GM12891 (cell line): ENCODE data around the gene GLCCI1.
A peak's percentile ranks its signal among the peaks of the same experiment; 100 is the strongest.
"Not testable (repeated sequence)": the region's sequence is repeated elsewhere in the genome, so short reads cannot be mapped to it uniquely, and the experiment has no call there.

ENCODE experiments used
- DNase-seq: peaks from one replicate; pipeline ENCODE4 v3.0.0; 2011; ENCODE audit warnings: low spot score; ENCODE audit not compliant: insufficient read length
- FAIRE-seq: peaks from 2 replicates; lab custom pipeline; 2011; peaks lifted over from hg19 to GRCh38; lab: Jason Lieb, UNC
- PAX5 ChIP-seq: IDR thresholded peaks from 2 replicates; pipeline ENCODE4 v1.6.1; 2011; ENCODE audit warnings: low read length, moderate library complexity, mild to moderate bottlenecking; ENCODE audit not compliant: insufficient read depth, severe bottlenecking
- POLR2A ChIP-seq: IDR thresholded peaks from 2 replicates; pipeline ENCODE4 v1.6.1; 2011; ENCODE audit warnings: low read depth, low read length, control low read depth
- POLR2AphosphoS5 ChIP-seq: IDR thresholded peaks from 2 replicates; pipeline ENCODE4 v1.6.1; 2011; ENCODE audit warnings: low read depth, low read length, control low read depth
- POU2F2 ChIP-seq: IDR thresholded peaks from 2 replicates; pipeline ENCODE4 v1.6.1; 2011; ENCODE audit warnings: low read depth, mild to moderate bottlenecking, control low read depth, low read length, moderate library complexity
- SPI1 ChIP-seq: IDR thresholded peaks from 2 replicates; pipeline ENCODE4 v1.6.1; 2011; ENCODE audit warnings: low read depth, low read length, control low read depth
- TAF1 ChIP-seq: IDR thresholded peaks from 2 replicates; pipeline ENCODE4 v1.6.1; 2011; ENCODE audit warnings: low read depth, low read length, control low read depth

The GLCCI1 gene

GRCh38 chr7:8040768-8041369 lies 72.3 kb downstream of the GLCCI1 start:
- TF ChIP-seq PAX5, result no peak
- TF ChIP-seq POU2F2, result no peak
- no peak for TF ChIP-seq POLR2AphosphoS5
- TF ChIP-seq POLR2A, result no peak
- no peak for TF ChIP-seq SPI1
- DNase-seq (no peak), FAIRE-seq (peak; percentile 48)

- DNase-seq, result no peak
- TF ChIP-seq POLR2AphosphoS5 (no peak), PAX5 (no peak), POLR2A (no peak), TAF1 (no peak), SPI1 (no peak), POU2F2 (no peak)
- no peak for FAIRE-seq
Measured at GRCh38 chr7:8042796-8043535, 74.4 kb downstream of the GLCCI1 start.

GRCh38 chr7:8044761-8045430 lies 76.3 kb downstream of the GLCCI1 start:
- FAIRE-seq, result peak; percentile 5
- no peak for DNase-seq
- TF ChIP-seq TAF1, result no peak
- TF ChIP-seq POLR2AphosphoS5, result no peak
- TF ChIP-seq SPI1, result no peak
- no peak for TF ChIP-seq POLR2A
- TF ChIP-seq PAX5, result no peak
- TF ChIP-seq POU2F2, result no peak

GRCh38 chr7:8048067-8048466 lies 79.5 kb downstream of the GLCCI1 start:
- not testable (repeated sequence) for DNase-seq
- peak; percentile 13 for FAIRE-seq

- no peak for TF ChIP-seq POU2F2
- no peak for TF ChIP-seq POLR2A
- TF ChIP-seq POLR2AphosphoS5, result no peak
- no peak for TF ChIP-seq TAF1
- no peak for TF ChIP-seq SPI1
- TF ChIP-seq PAX5, result no peak
- DNase-seq (no peak), FAIRE-seq (peak; percentile 51)
Measured at GRCh38 chr7:8051373-8051772, 82.8 kb downstream of the GLCCI1 start.

GRCh38 chr7:8051998-8052397 lies 83.4 kb downstream of the GLCCI1 start:
- FAIRE-seq (no peak), DNase-seq (no peak)
- TF ChIP-seq POLR2A (no peak), POLR2AphosphoS5 (no peak), TAF1 (no peak), PAX5 (no peak), POU2F2 (no peak), SPI1 (no peak)

- no peak for FAIRE-seq
- no peak for DNase-seq
- no peak for TF ChIP-seq PAX5
- no peak for TF ChIP-seq POLR2AphosphoS5
- no peak for TF ChIP-seq POLR2A
- no peak for TF ChIP-seq SPI1
- TF ChIP-seq POU2F2, result no peak
- TF ChIP-seq TAF1, result no peak
Measured at GRCh38 chr7:8052824-8053223, 84.2 kb downstream of the GLCCI1 start.

GRCh38 chr7:8056439-8056838 lies 87.8 kb downstream of the GLCCI1 start:
- no peak for FAIRE-seq
- no peak for DNase-seq
- TF ChIP-seq SPI1 (no peak), PAX5 (no peak), POLR2AphosphoS5 (no peak), POLR2A (no peak), POU2F2 (no peak), TAF1 (no peak)

GRCh38 chr7:8057566-8057965 lies 89.0 kb downstream of the GLCCI1 start:
- no peak for TF ChIP-seq POU2F2
- no peak for TF ChIP-seq POLR2A
- no peak for TF ChIP-seq POLR2AphosphoS5
- no peak for TF ChIP-seq SPI1
- TF ChIP-seq TAF1, result no peak
- TF ChIP-seq PAX5, result no peak
- FAIRE-seq (no peak), DNase-seq (no peak)
